ENCODE measurements around the gene SST. TPM values are rescaled to one million over a fixed set of nuclear protein-coding genes. Genes with fewer than 3 reads are reported as not detected.

Gene SST
- total and polyA plus RNA-seq, 2 of the 13 experiments (the other 11 are each of a cell fraction or from before 2014, with no cell fraction given): not detected

GRCh38 chr3:187719628-187720336, 49.6 kb upstream of the SST start (continued):
- no peak for TF ChIP-seq AKNA (CRISPR knock-in tag; IDR thresholded peaks at IDR 0.05; ENCODE audit: borderline replicate concordance)
- TF ChIP-seq CBX2 (IDR thresholded peaks at IDR 0.05; ENCODE audit: low read depth, low read length): no peak
- no peak for TF ChIP-seq CBX2 (CRISPR knock-in tag; IDR thresholded peaks at IDR 0.05; ENCODE audit: low read depth)
- no peak for TF ChIP-seq ADNP (CRISPR knock-in tag; IDR thresholded peaks at IDR 0.05)
- TF ChIP-seq POLR2AphosphoS2 (IDR thresholded peaks at IDR 0.05; ENCODE audit: low read depth, low read length): no peak
- no peak for TF ChIP-seq MTERF4 (CRISPR knock-in tag; IDR thresholded peaks at IDR 0.05)
- TF ChIP-seq ARNTL (CRISPR knock-in tag; IDR thresholded peaks at IDR 0.05): no peak; the same call in 1 of the 2 replicates
- no peak for TF ChIP-seq ZNF546 (CRISPR knock-in tag; conservative IDR thresholded peaks at IDR 0.05)
- peak; percentile 74 for TF ChIP-seq ZNF768 (CRISPR knock-in tag; IDR thresholded peaks at IDR 0.05)
- peak; percentile 87 for TF ChIP-seq ZNF274 (CRISPR knock-in tag; IDR thresholded peaks at IDR 0.05)
- TF ChIP-seq CERS6 (CRISPR knock-in tag; IDR thresholded peaks at IDR 0.05): no peak
- TF ChIP-seq SSRP1 (CRISPR knock-in tag; IDR thresholded peaks at IDR 0.05): peak; percentile 95; the same call in 1 of the 2 replicates
- no peak for TF ChIP-seq TMF1 (CRISPR knock-in tag; IDR thresholded peaks at IDR 0.05; ENCODE audit: low read depth)
- no peak for TF ChIP-seq ZNF747 (CRISPR knock-in tag; IDR thresholded peaks at IDR 0.05; ENCODE audit: borderline replicate concordance)
- TF ChIP-seq KAT8 (CRISPR knock-in tag; IDR thresholded peaks at IDR 0.05): peak; percentile 66; the same call in 1 of the 2 replicates
- no peak for TF ChIP-seq ZNF790 (CRISPR knock-in tag; IDR thresholded peaks at IDR 0.05; ENCODE audit: borderline replicate concordance)
- TF ChIP-seq NBN (conservative IDR thresholded peaks at IDR 0.05): no peak
- peak; percentile 87; the same call in 1 of the 2 replicates for TF ChIP-seq AHDC1 (CRISPR knock-in tag; IDR thresholded peaks at IDR 0.05; ENCODE audit: borderline replicate concordance)

Data from HepG2 (cell line).